GM23338 (cell line): ENCODE data around the gene PLEKHA7. TPM values are rescaled to one million over a fixed set of nuclear protein-coding genes. Genes with fewer than 3 reads are reported as not detected.

ENCODE experiments used
- CREB1 ChIP-seq: fragments of 250-450 bp; sonication (Bioruptor Pico); IDR thresholded peaks from 2 replicates; pipeline ENCODE4 v1.5.0; 2020; ENCODE audit warnings: low read depth, mild to moderate bottlenecking, moderate library complexity
- CTCF ChIP-seq, 2 experiments: fragments of 200-600 bp in 1 of 2; sonication (generic) in 1 of 2; conservative IDR thresholded peaks; 2 replicates each; pipeline versions ENCODE4 v1.5.1 to v1.6.1; 2016 to 2017; ENCODE audit warnings: antibody characterized with exemption in 2 of 2, low read depth in 2 of 2, mild to moderate bottlenecking in 2 of 2, moderate library complexity in 1 of 2
- ETS1 ChIP-seq: IDR thresholded peaks from 2 replicates; pipeline ENCODE4 v1.6.1; 2016; ENCODE audit warnings: antibody characterized with exemption
- EZH2 ChIP-seq: fragments of 200-600 bp; sonication (generic); IDR thresholded peaks from one replicate; pipeline ENCODE4 v1.8.0; 2017; ENCODE audit warnings: antibody characterized with exemption, mild to moderate bottlenecking, low read depth; ENCODE audit not compliant: unreplicated experiment
- EZH2phosphoT487 ChIP-seq: fragments of 200-600 bp; sonication (generic); IDR thresholded peaks from one replicate; pipeline ENCODE4 v1.8.1; 2018; ENCODE audit warnings: antibody characterized with exemption; ENCODE audit not compliant: unreplicated experiment
- JUNB ChIP-seq: IDR thresholded peaks from one replicate; pipeline ENCODE4 v1.6.1; 2016; ENCODE audit warnings: antibody characterized with exemption; ENCODE audit not compliant: unreplicated experiment
- NANOG ChIP-seq: IDR thresholded peaks from 2 replicates; pipeline ENCODE4 v1.6.1; 2016; ENCODE audit warnings: antibody characterized with exemption, borderline replicate concordance
- POLR2AphosphoS5 ChIP-seq: IDR thresholded peaks from 2 replicates; pipeline ENCODE4 v1.6.1; 2016; ENCODE audit warnings: antibody characterized with exemption, low read depth
- STAT1 ChIP-seq: IDR thresholded peaks from one replicate; pipeline ENCODE4 v1.6.1; 2016; ENCODE audit warnings: antibody characterized with exemption; ENCODE audit not compliant: unreplicated experiment
- ZNF114 ChIP-seq: fragments of 250-450 bp; sonication (Bioruptor Pico); IDR thresholded peaks from 2 replicates; pipeline ENCODE4 v1.5.0; 2020; ENCODE audit warnings: mild to moderate bottlenecking, moderate library complexity
- ZNF331 ChIP-seq: fragments of 250-450 bp; sonication (Bioruptor Pico); IDR thresholded peaks from 2 replicates; pipeline ENCODE4 v1.5.0; 2020; ENCODE audit warnings: low read depth, mild to moderate bottlenecking, moderate library complexity
- polyA plus RNA-seq: library from polyadenylated mRNA; unstranded; fragments of >200 nt; fragmentation: Nextera tagmentation; extraction: Ambion mirVana; gene quantifications from 2 replicates; pipeline ENCODE4 v1.2.1, GENCODE V29; 2016
- total RNA-seq: library from RNA; depleted of rRNA; stranded (reverse); fragments of >200 nt; shearing (Covaris generic); gene quantifications from 2 replicates; pipeline ENCODE4 v1.2.3, GENCODE V29; 2014
- TF ChIP-seq, protein P1 (sequence below): fragments of 250-450 bp; sonication (Bioruptor Pico); IDR thresholded peaks from 2 replicates; pipeline ENCODE4 v1.5.0; 2020; ENCODE audit warnings: mild to moderate bottlenecking, moderate library complexity

The PLEKHA7 gene
- total and polyA plus RNA-seq, 2 experiments from 2014 or later = 9.7 to 15.8 TPM

GRCh38 chr11:16977994-16978315 is 36.3 kb downstream of the PLEKHA7 start (continued):
- TF ChIP-seq, protein P1, sequence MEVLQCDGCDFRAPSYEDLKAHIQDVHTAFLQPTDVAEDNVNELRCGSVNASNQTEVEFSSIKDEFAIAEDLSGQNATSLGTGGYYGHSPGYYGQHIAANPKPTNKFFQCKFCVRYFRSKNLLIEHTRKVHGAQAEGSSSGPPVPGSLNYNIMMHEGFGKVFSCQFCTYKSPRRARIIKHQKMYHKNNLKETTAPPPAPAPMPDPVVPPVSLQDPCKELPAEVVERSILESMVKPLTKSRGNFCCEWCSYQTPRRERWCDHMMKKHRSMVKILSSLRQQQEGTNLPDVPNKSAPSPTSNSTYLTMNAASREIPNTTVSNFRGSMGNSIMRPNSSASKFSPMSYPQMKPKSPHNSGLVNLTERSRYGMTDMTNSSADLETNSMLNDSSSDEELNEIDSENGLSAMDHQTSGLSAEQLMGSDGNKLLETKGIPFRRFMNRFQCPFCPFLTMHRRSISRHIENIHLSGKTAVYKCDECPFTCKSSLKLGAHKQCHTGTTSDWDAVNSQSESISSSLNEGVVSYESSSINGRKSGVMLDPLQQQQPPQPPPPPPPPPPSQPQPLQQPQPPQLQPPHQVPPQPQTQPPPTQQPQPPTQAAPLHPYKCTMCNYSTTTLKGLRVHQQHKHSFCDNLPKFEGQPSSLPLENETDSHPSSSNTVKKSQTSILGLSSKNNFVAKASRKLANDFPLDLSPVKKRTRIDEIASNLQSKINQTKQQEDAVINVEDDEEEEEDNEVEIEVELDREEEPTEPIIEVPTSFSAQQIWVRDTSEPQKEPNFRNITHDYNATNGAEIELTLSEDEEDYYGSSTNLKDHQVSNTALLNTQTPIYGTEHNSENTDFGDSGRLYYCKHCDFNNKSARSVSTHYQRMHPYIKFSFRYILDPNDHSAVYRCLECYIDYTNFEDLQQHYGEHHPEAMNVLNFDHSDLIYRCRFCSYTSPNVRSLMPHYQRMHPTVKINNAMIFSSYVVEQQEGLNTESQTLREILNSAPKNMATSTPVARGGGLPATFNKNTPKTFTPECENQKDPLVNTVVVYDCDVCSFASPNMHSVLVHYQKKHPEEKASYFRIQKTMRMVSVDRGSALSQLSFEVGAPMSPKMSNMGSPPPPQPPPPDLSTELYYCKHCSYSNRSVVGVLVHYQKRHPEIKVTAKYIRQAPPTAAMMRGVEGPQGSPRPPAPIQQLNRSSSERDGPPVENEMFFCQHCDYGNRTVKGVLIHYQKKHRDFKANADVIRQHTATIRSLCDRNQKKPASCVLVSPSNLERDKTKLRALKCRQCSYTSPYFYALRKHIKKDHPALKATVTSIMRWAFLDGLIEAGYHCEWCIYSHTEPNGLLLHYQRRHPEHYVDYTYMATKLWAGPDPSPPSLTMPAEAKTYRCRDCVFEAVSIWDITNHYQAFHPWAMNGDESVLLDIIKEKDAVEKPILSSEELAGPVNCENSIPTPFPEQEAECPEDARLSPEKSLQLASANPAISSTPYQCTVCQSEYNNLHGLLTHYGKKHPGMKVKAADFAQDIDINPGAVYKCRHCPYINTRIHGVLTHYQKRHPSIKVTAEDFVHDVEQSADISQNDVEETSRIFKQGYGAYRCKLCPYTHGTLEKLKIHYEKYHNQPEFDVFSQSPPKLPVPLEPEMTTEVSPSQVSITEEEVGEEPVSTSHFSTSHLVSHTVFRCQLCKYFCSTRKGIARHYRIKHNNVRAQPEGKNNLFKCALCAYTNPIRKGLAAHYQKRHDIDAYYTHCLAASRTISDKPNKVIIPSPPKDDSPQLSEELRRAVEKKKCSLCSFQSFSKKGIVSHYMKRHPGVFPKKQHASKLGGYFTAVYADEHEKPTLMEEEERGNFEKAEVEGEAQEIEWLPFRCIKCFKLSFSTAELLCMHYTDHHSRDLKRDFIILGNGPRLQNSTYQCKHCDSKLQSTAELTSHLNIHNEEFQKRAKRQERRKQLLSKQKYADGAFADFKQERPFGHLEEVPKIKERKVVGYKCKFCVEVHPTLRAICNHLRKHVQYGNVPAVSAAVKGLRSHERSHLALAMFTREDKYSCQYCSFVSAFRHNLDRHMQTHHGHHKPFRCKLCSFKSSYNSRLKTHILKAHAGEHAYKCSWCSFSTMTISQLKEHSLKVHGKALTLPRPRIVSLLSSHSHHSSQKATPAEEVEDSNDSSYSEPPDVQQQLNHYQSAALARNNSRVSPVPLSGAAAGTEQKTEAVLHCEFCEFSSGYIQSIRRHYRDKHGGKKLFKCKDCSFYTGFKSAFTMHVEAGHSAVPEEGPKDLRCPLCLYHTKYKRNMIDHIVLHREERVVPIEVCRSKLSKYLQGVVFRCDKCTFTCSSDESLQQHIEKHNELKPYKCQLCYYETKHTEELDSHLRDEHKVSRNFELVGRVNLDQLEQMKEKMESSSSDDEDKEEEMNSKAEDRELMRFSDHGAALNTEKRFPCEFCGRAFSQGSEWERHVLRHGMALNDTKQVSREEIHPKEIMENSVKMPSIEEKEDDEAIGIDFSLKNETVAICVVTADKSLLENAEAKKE (CRISPR knock-in tag) = no peak
- TF ChIP-seq CTCF (conservative IDR thresholded peaks at IDR 0.05; ENCODE audit: low read depth in 2 of 2) (no peak), POLR2AphosphoS5 (no peak), ETS1 (no peak), CREB1 (CRISPR knock-in tag) (no peak), STAT1 (no peak), ZNF331 (CRISPR knock-in tag) (no peak), EZH2phosphoT487 (no peak), EZH2 (no peak), JUNB (no peak), NANOG (no peak), ZNF114 (CRISPR knock-in tag) (no peak)
